CD4-positive, alpha-beta T cell (primary cell): ENCODE data around the gene RASL11A. TPM values are rescaled to one million over a fixed set of nuclear protein-coding genes. Genes with fewer than 3 reads are reported as not detected.

ENCODE experiments used
- ATAC-seq: fragments of 200-7000 bp; cut with Tn5 transposase; one replicate; pipeline ENCODE4 v1.10.0; 2022; ENCODE audit warnings: mild to moderate bottlenecking; ENCODE audit not compliant: poor library complexity
- CTCF ChIA-PET: fragments of 350-600 bp; sonication (Branson Sonifier 250); formaldehyde crosslinking; loops from one replicate; lab custom pipeline; 2021; ENCODE audit warnings: antibody characterized with exemption, inconsistent platforms; lab: Charles Lee
- POLR2A ChIA-PET: fragments of 350-600 bp; sonication (Branson Sonifier 250); formaldehyde crosslinking; loops from one replicate; lab custom pipeline; 2021; ENCODE audit warnings: antibody characterized with exemption, inconsistent platforms; lab: Charles Lee
- DNase-seq, 14 experiments: peaks; one replicate each; pipeline ENCODE4 v3.0.0-alpha.2; 2013 to 2020; ENCODE audit warnings: mixed read lengths in 2 of 14
- H3K27ac ChIP-seq, 2 donors: one replicate each; pipeline versions ENCODE4 v1.5.1 to v1.7.0; 2013; ENCODE audit warnings: low read length in 2 of 2, low read depth in 1 of 2, mild to moderate bottlenecking in 1 of 2
- H3K27me3 ChIP-seq, 2 experiments: 1 replicate in 1 of 2; 2 replicates in 1 of 2; pipeline versions ENCODE4 v1.6.1 to v1.7.0; 2013; ENCODE audit warnings: low read length in 2 of 2, control low read depth in 1 of 2, mild to moderate bottlenecking in 1 of 2, moderate library complexity in 1 of 2; ENCODE audit not compliant: insufficient read depth in 2 of 2, control insufficient read depth in 1 of 2
- H3K36me3 ChIP-seq: one replicate; pipeline ENCODE4 v1.6.1; 2013; ENCODE audit warnings: low read length, control low read depth; ENCODE audit not compliant: insufficient read depth
- H3K4me1 ChIP-seq: one replicate; pipeline ENCODE4 v1.6.1; 2013; ENCODE audit warnings: low read length, control low read depth; ENCODE audit not compliant: insufficient read depth
- H3K4me3 ChIP-seq: one replicate; pipeline ENCODE4 v1.5.1; 2013; ENCODE audit warnings: mild to moderate bottlenecking, low read length, moderate library complexity
- H3K9me3 ChIP-seq, 2 experiments: 1 replicate in 1 of 2; 2 replicates in 1 of 2; pipeline versions ENCODE4 v1.6.1 to v1.7.0; 2013; ENCODE audit warnings: low read length in 2 of 2, mild to moderate bottlenecking in 2 of 2, control low read depth in 1 of 2, moderate library complexity in 1 of 2; ENCODE audit not compliant: control insufficient read depth in 1 of 2, insufficient read depth in 1 of 2
- H3K27ac Mint-ChIP-seq: one replicate; pipeline ENCODE4 v1.8.0; 2020; ENCODE audit warnings: mixed read lengths
- H3K27me3 Mint-ChIP-seq: one replicate; pipeline ENCODE4 v1.8.0; 2021; ENCODE audit warnings: mixed read lengths
- H3K36me3 Mint-ChIP-seq: one replicate; pipeline ENCODE4 v1.8.0; 2021; ENCODE audit warnings: low read depth, mixed read lengths
- H3K4me1 Mint-ChIP-seq: one replicate; pipeline ENCODE4 v1.8.0; 2021; ENCODE audit warnings: low read depth, mixed read lengths
- H3K4me3 Mint-ChIP-seq: one replicate; pipeline ENCODE4 v1.8.0; 2020; ENCODE audit warnings: mild to moderate bottlenecking, mixed read lengths
- H3K9me3 Mint-ChIP-seq: one replicate; pipeline ENCODE4 v1.8.0; 2020; ENCODE audit warnings: mixed read lengths
- intact Hi-C, 2 experiments: fragments of 100-400 bp; cut with DNase I in 1 of 2; cut with micrococcal nuclease in 1 of 2; formaldehyde crosslinking; loops; one replicate each; pipeline versions ENCODE4 v1.15.1 to v1.9.0; 2023 to 2025; cut with DNase I, micrococcal nuclease
- total RNA-seq, 174 experiments: library from RNA in 2 of 174; stranded (reverse) in 2 of 174; gene quantifications; one replicate each; pipeline ENCODE4 v1.2.3 and lab custom pipeline; 2021 to 2026
- TF ChIP-seq, protein P1 (sequence below): fragments of 200-600 bp; IDR thresholded peaks from one replicate; pipeline ENCODE4 v1.8.0; 2022; ENCODE audit warnings: antibody characterized with exemption, mild to moderate bottlenecking

The RASL11A gene
- total RNA-seq, 2 experiments from 2014 or later: 2.9 to 4.7 TPM

DNA sequence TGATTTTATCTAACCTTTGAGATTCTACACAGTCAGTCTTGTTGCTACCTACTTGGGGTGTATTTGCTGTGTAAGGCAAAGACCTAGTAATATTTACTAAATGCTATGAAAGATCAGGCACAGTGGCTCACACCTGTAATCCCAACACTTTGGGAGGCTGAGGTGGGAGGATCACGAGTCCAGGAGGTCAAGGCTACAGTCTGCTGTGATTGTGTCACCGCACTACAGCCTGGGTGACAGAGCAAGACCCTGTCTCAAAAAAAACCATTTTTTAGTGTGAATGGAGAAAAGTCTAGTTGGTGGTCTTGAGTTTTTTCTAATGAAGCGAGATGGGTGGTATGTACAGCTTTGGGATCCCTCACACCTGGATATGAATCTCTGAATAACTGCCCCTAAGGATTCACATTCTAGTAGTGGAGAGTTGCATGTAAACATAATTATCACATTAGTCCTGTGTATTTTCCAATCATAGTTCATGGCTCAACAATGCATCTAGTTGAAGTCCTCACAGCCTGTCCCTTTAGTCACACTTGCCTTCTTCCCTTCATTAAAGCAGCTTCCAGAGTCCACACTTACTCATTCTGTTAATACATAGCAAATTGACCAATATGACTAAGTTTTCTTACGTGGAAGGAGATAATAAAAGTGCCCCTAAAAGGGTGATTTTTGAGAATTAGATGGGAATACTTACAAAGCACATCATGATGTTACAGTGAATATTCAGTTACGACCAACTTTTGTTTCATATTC lies 11.8 kb upstream of the RASL11A start:
- intact Hi-C loops: loop anchor here (10.0 kb wide), 5 partner anchors 166 to 1954 kb away; partner anchors contain the start of genes CDK8 (in 1 of the 2), GTF3A (in 1 of the 2), NUP58 (in 1 of the 2) and RNF6 (in 1 of the 2)
- Histone ChIP-seq H3K4me1 (peaks cover 21% of the 10 kb centered on the region), H3K9me3 (no peaks in the 10 kb centered on the region), H3K36me3 (peaks cover 58% of the 10 kb centered on the region), H3K27ac (no peak overlapping the region), H3K27me3 (no peaks in the 10 kb centered on the region), H3K4me3 (no peak overlapping the region)
- ChIA-PET POLR2A (no interaction called here), CTCF (no interaction called here)
- ATAC-seq (no peak), DNase-seq (no peak)
- H3K4me3 Mint-ChIP-seq: no peak overlapping the region
- H3K4me1 Mint-ChIP-seq: peaks cover 74% of the 10 kb centered on the region
- H3K9me3 Mint-ChIP-seq: no peaks in the 10 kb centered on the region
- TF ChIP-seq, protein P1, sequence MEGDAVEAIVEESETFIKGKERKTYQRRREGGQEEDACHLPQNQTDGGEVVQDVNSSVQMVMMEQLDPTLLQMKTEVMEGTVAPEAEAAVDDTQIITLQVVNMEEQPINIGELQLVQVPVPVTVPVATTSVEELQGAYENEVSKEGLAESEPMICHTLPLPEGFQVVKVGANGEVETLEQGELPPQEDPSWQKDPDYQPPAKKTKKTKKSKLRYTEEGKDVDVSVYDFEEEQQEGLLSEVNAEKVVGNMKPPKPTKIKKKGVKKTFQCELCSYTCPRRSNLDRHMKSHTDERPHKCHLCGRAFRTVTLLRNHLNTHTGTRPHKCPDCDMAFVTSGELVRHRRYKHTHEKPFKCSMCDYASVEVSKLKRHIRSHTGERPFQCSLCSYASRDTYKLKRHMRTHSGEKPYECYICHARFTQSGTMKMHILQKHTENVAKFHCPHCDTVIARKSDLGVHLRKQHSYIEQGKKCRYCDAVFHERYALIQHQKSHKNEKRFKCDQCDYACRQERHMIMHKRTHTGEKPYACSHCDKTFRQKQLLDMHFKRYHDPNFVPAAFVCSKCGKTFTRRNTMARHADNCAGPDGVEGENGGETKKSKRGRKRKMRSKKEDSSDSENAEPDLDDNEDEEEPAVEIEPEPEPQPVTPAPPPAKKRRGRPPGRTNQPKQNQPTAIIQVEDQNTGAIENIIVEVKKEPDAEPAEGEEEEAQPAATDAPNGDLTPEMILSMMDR: no peak
- H3K36me3 Mint-ChIP-seq: peaks cover 73% of the 10 kb centered on the region
- H3K27me3 Mint-ChIP-seq: no peaks in the 10 kb centered on the region
- peak overlapping the region; percentile 74 for H3K27ac Mint-ChIP-seq

DNA sequence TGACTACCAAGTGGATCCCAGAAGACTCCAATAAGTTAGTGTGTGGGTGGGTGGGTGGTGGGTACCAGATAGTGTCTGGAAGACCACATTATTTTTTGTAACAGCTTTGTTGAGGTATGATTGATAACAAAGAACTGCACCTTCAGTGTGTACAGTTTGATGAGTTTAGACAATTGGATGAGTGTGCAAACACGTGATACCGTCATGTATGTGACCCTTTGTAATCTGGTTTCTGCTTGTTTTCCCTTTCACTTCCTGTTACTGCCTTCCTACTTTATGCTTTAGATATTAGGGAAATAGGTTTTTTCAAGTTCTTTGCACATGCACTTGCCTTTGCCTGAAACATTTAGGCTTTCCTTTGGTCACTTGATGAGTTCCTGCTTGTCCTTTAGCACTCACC lies 10.8 kb upstream of the RASL11A start:
- H3K27me3 ChIP-seq: no peaks in the 10 kb centered on the region
- Mint-ChIP-seq H3K27me3 (no peaks in the 10 kb centered on the region), H3K4me1 (peaks cover 76% of the 10 kb centered on the region), H3K4me3 (no peak overlapping the region), H3K9me3 (no peaks in the 10 kb centered on the region), H3K36me3 (peaks cover 63% of the 10 kb centered on the region), H3K27ac (peak overlapping the region; percentile 74)
- no peak for ATAC-seq
- intact Hi-C loops: loop anchor here (10.0 kb wide), 5 partner anchors 165 to 1955 kb away; partner anchors contain the start of genes CDK8 (in 1 of the 2), GTF3A (in 1 of the 2), NUP58 (in 1 of the 2) and RNF6 (in 1 of the 2)
- H3K9me3 ChIP-seq: no peaks in the 10 kb centered on the region
- TF ChIP-seq, protein P1: no peak
- peak in 2 of 14 experiments; percentile 45 to 47 for DNase-seq
- peaks cover 47% of the 10 kb centered on the region for H3K36me3 ChIP-seq
- POLR2A ChIA-PET: interaction anchor here (0.7 kb wide), 1 partner anchor 148 kb away, joined by 3 read pairs; no protein-coding TSS in a partner anchor
- H3K4me1 ChIP-seq: peaks cover 14% of the 10 kb centered on the region
- H3K4me3 ChIP-seq: no peak overlapping the region
- CTCF ChIA-PET: no interaction called here
- peak overlapping the region in 1 of 2 donors; percentile 10 for H3K27ac ChIP-seq

DNA sequence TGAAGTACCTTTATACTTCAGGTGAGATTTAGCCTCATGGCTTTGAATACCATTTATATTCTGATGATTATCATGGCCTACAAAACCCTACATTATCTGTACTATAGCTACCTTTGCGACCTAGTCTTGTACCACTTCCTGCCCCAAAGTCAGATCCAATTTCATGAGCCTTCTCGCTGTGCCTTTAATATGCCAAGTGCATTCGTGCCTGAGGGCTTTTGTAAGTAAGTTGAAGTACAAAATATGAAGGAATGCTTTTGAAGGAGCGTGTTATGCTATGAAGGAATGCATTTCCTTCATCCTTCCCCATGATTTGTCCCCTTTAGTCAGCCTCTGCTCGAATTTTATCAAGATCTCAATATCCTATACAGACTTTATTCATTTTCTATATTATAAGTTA lies 9.2 kb upstream of the RASL11A start:
- intact Hi-C loops: no loop called here
- DNase-seq (no peak), ATAC-seq (peak; percentile 62)
- Mint-ChIP-seq H3K9me3 (no peaks in the 10 kb centered on the region), H3K27ac (peak overlapping the region; percentile 50), H3K27me3 (no peaks in the 10 kb centered on the region), H3K36me3 (peaks cover 48% of the 10 kb centered on the region), H3K4me1 (peaks cover 73% of the 10 kb centered on the region), H3K4me3 (no peak overlapping the region)
- no peak overlapping the region for H3K4me3 ChIP-seq
- H3K4me1 ChIP-seq: peaks cover 10% of the 10 kb centered on the region
- H3K9me3 ChIP-seq: no peaks in the 10 kb centered on the region
- ChIA-PET CTCF (no interaction called here), POLR2A (interaction anchor here (2.0 kb wide), 1 partner anchor 10 kb away, joined by 6 read pairs; the partner anchor contains the start of gene RPL21)
- TF ChIP-seq, protein P1: no peak
- H3K36me3 ChIP-seq: peaks cover 32% of the 10 kb centered on the region
- no peaks in the 10 kb centered on the region for H3K27me3 ChIP-seq
- peak overlapping the region in 1 of 2 donors; percentile 31 for H3K27ac ChIP-seq
